ENCODE results near the gene NDUFB11.

The NDUFB11 gene

DNA sequence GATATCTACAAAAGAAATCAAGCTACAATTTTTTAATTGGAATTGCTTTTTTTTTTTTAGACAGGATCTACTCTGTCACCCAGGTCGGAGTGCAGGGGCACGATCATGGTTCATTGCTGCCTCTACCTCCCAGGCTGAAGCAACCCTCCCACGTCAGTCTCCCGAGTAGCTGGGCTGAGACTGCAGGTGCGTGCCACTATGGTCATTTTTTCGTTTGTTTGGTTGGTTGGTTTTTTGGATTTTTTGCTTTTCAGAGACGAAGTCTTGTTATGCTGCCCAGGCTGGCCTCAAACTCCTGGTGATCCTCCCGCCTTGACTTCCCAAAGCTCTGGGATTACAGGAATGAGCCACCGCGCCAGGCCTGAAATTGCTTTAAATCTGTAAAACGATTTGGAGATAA lies 50.6 kb downstream of the NDUFB11 start:
- no peak for TF ChIP-seq TCF4 (CRISPR knock-in tag; IDR thresholded peaks at IDR 0.05; ENCODE audit: borderline replicate concordance)
- no peak for TF ChIP-seq BACH2 (CRISPR knock-in tag; IDR thresholded peaks at IDR 0.05; ENCODE audit: borderline replicate concordance)
- no peak for TF ChIP-seq GLIS3 (CRISPR knock-in tag; IDR thresholded peaks at IDR 0.05)
- no peak for TF ChIP-seq ZFP30 (CRISPR knock-in tag; IDR thresholded peaks at IDR 0.05)
- TF ChIP-seq, protein P1, sequence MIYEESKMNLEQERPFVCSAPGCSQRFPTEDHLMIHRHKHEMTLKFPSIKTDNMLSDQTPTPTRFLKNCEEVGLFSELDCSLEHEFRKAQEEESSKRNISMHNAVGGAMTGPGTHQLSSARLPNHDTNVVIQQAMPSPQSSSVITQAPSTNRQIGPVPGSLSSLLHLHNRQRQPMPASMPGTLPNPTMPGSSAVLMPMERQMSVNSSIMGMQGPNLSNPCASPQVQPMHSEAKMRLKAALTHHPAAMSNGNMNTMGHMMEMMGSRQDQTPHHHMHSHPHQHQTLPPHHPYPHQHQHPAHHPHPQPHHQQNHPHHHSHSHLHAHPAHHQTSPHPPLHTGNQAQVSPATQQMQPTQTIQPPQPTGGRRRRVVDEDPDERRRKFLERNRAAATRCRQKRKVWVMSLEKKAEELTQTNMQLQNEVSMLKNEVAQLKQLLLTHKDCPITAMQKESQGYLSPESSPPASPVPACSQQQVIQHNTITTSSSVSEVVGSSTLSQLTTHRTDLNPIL (CRISPR knock-in tag; IDR thresholded peaks at IDR 0.05; ENCODE audit: low read depth): no peak
- TF ChIP-seq, protein P2, sequence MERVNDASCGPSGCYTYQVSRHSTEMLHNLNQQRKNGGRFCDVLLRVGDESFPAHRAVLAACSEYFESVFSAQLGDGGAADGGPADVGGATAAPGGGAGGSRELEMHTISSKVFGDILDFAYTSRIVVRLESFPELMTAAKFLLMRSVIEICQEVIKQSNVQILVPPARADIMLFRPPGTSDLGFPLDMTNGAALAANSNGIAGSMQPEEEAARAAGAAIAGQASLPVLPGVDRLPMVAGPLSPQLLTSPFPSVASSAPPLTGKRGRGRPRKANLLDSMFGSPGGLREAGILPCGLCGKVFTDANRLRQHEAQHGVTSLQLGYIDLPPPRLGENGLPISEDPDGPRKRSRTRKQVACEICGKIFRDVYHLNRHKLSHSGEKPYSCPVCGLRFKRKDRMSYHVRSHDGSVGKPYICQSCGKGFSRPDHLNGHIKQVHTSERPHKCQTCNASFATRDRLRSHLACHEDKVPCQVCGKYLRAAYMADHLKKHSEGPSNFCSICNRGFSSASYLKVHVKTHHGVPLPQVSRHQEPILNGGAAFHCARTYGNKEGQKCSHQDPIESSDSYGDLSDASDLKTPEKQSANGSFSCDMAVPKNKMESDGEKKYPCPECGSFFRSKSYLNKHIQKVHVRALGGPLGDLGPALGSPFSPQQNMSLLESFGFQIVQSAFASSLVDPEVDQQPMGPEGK (CRISPR knock-in tag; IDR thresholded peaks at IDR 0.05; ENCODE audit: borderline replicate concordance): no peak
- TF ChIP-seq ZNF8 (CRISPR knock-in tag; IDR thresholded peaks at IDR 0.05): no peak
- no peak for TF ChIP-seq ESRRG (CRISPR knock-in tag; IDR thresholded peaks at IDR 0.05)
- no peak for TF ChIP-seq ISL1 (CRISPR knock-in tag; IDR thresholded peaks at IDR 0.05)
- no peak for TF ChIP-seq SNAI2 (CRISPR knock-in tag; IDR thresholded peaks at IDR 0.05)
- no peak for TF ChIP-seq ARNTL (CRISPR knock-in tag; IDR thresholded peaks at IDR 0.05; ENCODE audit: borderline replicate concordance, low read depth)
- TF ChIP-seq ZNF70 (CRISPR knock-in tag; IDR thresholded peaks at IDR 0.05): no peak
- no peak for TF ChIP-seq ZC3H10 (CRISPR knock-in tag; IDR thresholded peaks at IDR 0.05)
- ATAC-seq: no peak

DNA sequence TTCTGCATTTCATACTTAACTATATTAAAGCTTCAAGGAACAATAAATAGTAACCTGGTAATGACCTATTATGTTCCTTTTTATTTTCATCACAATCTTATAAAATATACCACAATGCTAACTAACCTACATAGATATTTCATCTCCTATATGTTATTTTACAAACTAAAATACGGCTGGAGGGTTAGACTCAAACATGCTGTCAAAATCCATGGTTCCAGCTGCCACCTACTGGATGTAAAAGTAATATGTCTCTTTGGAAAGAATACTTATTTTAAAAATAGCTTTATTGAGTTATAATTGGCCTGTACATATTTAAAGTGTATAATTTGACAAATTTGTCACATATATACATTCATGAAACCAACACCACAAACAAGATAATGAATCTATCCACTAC lies 51.3 kb downstream of the NDUFB11 start:
- TF ChIP-seq OSR1 (CRISPR knock-in tag; IDR thresholded peaks at IDR 0.05) (no peak), GLIS3 (CRISPR knock-in tag; IDR thresholded peaks at IDR 0.05) (no peak)
- TF ChIP-seq, protein P3, sequence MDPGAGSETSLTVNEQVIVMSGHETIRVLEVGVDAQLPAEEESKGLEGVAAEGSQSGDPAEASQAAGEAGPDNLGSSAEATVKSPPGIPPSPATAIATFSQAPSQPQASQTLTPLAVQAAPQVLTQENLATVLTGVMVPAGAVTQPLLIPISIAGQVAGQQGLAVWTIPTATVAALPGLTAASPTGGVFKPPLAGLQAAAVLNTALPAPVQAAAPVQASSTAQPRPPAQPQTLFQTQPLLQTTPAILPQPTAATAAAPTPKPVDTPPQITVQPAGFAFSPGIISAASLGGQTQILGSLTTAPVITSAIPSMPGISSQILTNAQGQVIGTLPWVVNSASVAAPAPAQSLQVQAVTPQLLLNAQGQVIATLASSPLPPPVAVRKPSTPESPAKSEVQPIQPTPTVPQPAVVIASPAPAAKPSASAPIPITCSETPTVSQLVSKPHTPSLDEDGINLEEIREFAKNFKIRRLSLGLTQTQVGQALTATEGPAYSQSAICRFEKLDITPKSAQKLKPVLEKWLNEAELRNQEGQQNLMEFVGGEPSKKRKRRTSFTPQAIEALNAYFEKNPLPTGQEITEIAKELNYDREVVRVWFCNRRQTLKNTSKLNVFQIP (CRISPR knock-in tag; IDR thresholded peaks at IDR 0.05; ENCODE audit: borderline replicate concordance, low read depth): no peak
- peak; percentile 55; the same call in 2 of the 3 replicates for ATAC-seq

All from SK-N-SH treated with all-trans-retinoic acid at 6 μM for 48 hours (cell line).